CD4-positive, alpha-beta T cell treated with Interleukin-1 beta for 1 hour (primary cell): Measurements from ENCODE around the gene CBX8.
A peak's percentile ranks its signal among the peaks of the same experiment; 100 is the strongest.
"Not testable (repeated sequence)": the region's sequence is repeated elsewhere in the genome, so short reads cannot be mapped to it uniquely, and the experiment has no call there.

Experiments
- DNase-seq, 2 donors: peaks; one replicate each; pipeline ENCODE4 v3.0.0-alpha.2; 2020 to 2022

CBX8 gene

GRCh38 chr17:79777120-79777893, 19.6 kb downstream of the CBX8 start:
- peak in 1 of 2 donors; percentile 40 for DNase-seq

DNA sequence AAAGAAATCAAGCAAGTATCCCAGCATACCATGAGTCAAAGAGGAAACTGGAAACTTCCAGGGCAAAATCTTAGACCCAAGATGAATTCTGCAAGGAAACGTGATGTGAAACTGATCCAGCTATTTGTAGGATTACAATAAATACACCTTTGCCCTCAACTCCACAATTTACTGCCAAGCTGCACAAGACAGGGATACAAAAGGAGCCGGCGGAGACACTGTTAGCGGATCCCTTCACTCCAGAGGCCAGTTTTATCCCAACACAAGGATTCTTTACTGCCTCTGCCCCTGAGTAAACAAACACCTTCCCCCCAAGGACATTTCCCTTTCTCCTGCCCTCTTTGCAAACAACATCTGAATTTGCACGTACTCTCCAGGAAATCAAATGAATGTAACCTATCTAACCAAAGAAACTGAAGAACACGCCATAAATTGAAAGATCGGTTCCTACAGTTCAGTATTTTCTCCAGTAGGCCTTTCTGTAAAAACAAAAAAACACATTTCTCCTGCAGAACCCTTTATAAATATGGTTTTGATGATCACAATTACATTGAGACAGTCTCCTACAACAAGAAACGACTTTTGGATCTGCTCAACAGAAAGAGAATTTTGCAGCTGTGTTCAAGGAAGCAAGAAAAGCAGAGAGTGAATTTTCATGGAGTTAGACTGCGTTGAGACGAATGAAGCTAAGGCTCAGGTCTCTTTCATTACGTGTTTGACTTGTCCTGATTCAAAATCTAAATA, 20.3 kb downstream of the CBX8 start:
- DNase-seq = no peak

- no peak for DNase-seq
Observed at GRCh38 chr17:79775632-79776031, 21.2 kb downstream of the CBX8 start.

GRCh38 chr17:79774561-79774975, 22.3 kb downstream of the CBX8 start:
- no peak for DNase-seq

DNA sequence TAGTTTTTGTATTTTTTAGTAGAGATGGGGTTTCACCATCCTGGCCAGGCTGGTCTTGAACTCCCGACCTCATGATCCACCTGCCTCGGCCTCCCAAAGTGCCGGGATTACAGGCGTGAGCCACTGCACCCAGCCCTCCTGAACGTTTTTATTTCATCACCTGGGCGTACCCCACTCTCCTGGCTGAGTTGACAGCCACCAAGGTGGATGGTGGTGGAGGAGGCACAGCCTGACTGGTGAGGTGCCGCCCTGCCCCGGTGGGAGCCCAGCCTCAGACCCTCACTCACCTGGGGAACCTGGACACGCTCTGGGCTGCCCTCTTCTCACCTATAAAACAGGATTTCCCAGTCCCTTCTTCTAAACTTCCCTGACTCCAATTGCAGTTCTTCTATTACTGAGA, 24.2 kb downstream of the CBX8 start:
- DNase-seq = not testable (repeated sequence)

DNA sequence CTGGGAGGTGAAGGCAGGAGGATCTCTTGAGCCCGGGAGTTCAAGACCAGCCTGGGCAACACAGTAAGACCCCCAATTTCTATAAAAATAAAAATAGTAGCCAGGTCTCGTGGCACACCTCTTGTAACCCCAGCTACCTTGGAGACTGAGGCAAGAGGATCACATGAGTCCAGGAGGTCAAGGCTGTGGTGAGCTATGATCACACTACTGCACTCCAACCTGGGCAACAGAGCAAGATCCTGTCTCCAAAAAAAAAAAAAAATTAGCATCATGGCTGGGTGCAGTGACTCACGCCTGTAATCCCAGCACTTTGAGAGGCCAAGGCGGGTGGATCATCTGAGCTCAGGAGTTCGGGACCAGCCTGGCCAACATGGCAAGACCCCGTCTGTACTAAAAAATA, 25.6 kb downstream of the CBX8 start:
- no peak for DNase-seq

- no peak for DNase-seq
Observed at GRCh38 chr17:79769570-79770506, 27.0 kb downstream of the CBX8 start.

DNA sequence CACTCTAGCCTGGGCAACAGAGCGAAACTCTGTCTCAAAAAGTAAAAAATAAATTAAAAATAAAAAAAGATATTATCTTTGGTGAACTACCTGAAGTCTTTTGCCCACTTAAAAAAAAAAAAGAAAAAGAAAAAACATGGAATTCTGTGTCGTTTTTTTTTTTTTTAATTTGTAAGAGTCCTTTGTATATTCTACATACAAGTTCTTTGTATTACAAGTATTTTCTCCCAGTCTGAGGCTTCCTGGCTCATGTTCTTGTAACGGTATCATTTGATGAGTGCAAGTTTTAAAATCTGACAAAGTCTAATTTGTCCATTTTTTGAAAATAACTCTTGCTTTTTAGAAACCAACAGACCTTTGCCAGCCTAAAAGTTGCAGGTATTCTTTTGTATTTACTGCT, 31.2 kb downstream of the CBX8 start:
- DNase-seq = no peak

GRCh38 chr17:79761894-79762589, 34.8 kb downstream of the CBX8 start:
- no peak for DNase-seq

DNA sequence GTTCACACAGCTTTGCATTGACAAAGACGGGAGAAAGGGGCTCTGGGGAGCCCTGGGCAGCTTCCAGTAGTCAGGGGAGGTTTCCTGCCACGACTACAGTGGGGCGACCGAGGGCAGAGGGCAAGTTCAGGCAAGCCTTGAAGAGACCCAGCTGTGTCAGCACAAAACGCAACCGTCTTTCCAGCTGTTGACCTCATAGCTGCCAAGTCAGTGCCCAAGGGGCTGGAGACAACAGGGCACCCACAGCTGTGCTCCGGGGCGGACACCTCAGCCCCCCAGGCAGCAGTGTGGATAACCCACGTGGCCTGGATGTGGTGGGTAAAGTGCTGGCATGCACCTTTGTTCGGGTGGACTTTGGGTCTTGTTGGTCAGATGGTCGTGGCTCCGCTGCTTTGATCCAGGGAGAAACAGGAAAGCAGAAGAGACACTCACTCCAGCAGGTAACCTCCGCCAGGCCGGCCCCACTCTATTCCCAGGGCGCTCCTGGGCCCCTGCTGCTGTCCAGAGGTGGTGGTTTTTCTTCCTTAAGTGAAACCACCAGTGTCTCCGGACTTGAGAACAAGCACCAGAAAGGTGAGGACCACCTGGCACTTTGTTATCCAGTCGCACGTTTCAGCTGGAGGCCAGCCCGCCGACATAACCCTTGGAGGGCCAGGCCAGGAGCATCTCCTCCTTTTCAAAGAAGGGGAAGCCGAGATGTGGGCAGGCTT, 36.5 kb downstream of the CBX8 start:
- DNase-seq = no peak

DNA sequence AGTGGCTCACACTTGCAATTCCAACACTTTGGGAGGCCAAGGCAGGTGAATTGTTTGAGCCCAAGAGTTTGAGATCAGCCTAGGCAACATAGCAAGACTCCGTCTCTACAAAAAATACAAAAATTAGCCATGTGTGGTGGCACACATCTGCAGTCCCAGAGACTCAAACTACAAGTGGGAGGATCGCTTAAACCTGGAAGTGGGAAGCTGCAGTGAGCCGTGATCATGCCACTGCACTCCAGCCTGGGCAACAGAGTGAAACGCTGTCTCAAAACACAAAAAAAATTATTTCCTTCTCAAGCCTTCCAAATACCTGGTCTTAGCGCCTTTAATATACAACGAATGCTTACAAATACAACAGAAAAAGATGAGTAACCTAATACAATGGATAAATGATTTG, 38.6 kb downstream of the CBX8 start:
- DNase-seq = no peak

- no peak for DNase-seq
Observed at GRCh38 chr17:79757140-79757745, 39.6 kb downstream of the CBX8 start.

DNA sequence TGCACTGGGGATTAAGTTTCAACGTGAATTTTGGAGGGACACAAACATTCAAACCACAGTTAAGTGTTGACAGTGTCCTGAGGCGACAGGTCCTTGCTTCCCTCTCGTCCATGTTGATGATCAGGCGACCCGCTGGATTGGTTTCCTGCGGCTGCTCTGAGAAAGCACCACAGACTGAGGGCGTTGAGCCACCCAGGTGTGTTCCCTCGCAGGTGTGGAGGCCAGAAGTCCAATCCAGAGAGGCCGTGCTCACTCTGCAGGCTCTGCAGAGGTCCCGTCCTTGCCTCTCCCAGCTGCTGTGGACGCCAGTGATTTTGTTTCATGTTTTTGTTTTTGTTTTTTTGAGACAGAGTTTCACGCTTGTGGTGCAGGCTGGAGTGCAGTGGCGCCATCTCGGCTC, 41.3 kb downstream of the CBX8 start:
- DNase-seq = no peak

DNA sequence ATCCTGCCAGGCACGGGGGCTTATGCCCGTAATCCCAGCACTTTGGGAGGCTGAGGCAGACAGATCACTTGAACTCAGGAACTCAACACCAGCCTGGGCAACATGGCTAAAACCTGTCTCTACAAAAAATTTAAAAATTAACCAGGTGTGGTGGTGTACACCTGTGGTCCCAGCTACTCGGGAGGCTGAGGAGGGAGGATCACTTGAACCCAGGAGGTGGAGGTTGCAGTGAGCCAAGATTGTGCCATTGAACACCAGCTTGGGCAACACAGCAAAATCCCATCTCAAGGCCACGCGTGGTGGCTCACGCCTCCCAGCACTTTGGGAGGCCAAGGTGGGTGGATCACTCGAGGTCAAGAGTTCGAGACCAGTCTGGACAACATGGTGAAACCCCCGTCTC, 42.0 kb downstream of the CBX8 start:
- DNase-seq = not testable (repeated sequence)

GRCh38 chr17:79754370-79754769, 42.5 kb downstream of the CBX8 start:
- no peak for DNase-seq

- no peak for DNase-seq
Observed at GRCh38 chr17:79752175-79752574, 44.7 kb downstream of the CBX8 start.

DNA sequence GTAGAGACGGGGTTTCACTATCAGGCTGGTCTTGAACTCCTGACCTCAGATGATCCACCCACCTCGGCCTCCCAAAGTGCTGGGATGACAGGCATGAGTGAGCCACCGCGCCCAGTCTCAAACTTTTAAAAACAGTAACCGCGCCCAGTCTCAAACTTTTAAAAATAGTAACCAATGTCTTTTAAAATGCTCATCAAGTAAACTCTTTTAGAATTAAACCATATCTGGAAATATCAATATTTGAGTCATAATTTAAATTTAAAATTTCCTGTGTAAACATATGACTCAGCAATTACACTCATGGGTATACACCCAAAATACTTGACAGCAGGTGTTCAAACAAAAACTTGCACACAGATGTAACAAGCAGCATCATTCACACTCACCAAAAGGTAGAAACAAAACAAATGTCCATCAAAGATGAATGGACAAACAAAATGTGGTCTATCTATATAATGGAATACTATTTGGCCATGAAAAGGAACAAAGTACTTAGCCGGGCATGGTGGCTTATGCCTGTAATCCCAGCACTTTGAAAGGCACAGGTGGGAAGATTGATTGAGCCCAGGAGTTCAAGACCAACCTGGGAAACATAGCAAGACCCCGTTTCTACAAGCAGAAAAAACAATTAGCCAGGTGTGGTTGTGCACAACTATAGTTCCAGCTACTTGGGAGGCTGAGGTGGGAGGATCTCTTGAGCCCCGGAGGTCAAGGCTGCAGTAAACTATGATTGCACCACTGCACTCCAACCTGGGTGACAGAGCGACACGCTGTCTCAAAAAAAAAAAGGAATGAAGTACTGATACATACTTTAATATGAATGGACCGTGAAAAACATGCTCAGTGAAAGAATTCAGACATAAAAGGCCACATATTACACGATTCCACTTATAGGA, 46.0 kb downstream of the CBX8 start:
- no peak for DNase-seq

- DNase-seq = no peak
Observed at GRCh38 chr17:79749958-79750357, 46.9 kb downstream of the CBX8 start.

- no peak for DNase-seq
Observed at GRCh38 chr17:79749156-79749815, 47.6 kb downstream of the CBX8 start.
